B cell (primary cell): Measurements from ENCODE around the gene CTRB2.

ENCODE experiments used
- CTCF ChIP-seq: fragments of 200-600 bp; IDR thresholded peaks from one replicate; pipeline ENCODE4 v1.8.0; 2022; ENCODE audit warnings: antibody characterized with exemption, mild to moderate bottlenecking
- EZH2 ChIP-seq: IDR thresholded peaks from 2 replicates; pipeline ENCODE4 v1.6.1; 2012; ENCODE audit warnings: borderline replicate concordance, low read depth, mild to moderate bottlenecking, moderate library complexity, low read length; ENCODE audit not compliant: insufficient read depth, poor library complexity, severe bottlenecking

GRCh38 chr16:75235721-75236193 is 28.8 kb upstream of the CTRB2 start:
- no peak for TF ChIP-seq CTCF
- TF ChIP-seq EZH2: no peak
